Measurements from ENCODE around the gene PRRC2C. TPM values are rescaled to one million over a fixed set of nuclear protein-coding genes. Genes with fewer than 3 reads are reported as not detected.
"Not testable (repeated sequence)": the region's sequence is repeated elsewhere in the genome, so short reads cannot be mapped to it uniquely, and the experiment has no call there.

PRRC2C gene
- 100 to 1,000 TPM in 2 of 8 experiments, 10 to 100 TPM in 6; 58.2 to 146 (median 85.5) TPM for total RNA-seq

GRCh38 chr1:171485375-171486047, at the start of gene PRRC2C:
TSS of gene PRRC2C (plus strand) at chr1:171485530. CDS start at chr1:171512089, 26,559 bp downstream.
- H3K4me3 ChIP-seq: peak within 1 kb of the TSS; percentile 76 to 94 (median 85)
- WGBS, 10 experiments: 0 to 3% (median 0%) methylated on average over 5 to 32 of the region's 50 CpGs; no CpG with 5 or more reads in 4 of the 10 experiments
- H3K4me1 ChIP-seq (replicated peaks in 1 of 2): peaks cover 12 to 22% of the 10 kb centered on the region in 2 donors
- in situ Hi-C loops (cut with MboI; ENCODE audit: low pct_unique_long_range_greater_than_20kb in 2 of 9, low sequenced_read_pairs in 9 of 9, unreplicated experiment in 9 of 9): no loop called here
- peak within 1 kb of the TSS; percentile 93 to 96 for H3K27ac ChIP-seq
- ATAC-seq (replicated peaks in 6 of 8): peak; percentile 88 to 97 (median 96)

GRCh38 chr1:171438441-171438840, 46.9 kb upstream of the PRRC2C start:
- Histone ChIP-seq H3K4me3 (no peak overlapping the region), H3K4me1 (replicated peaks in 1 of 2) (no peaks in the 10 kb centered on the region), H3K27ac (no peak overlapping the region)
- WGBS, 10 experiments: 0 to 75% (median 57%) methylated on average over 2 of the region's 2 CpGs; no CpG with 5 or more reads in 4 of the 10 experiments
- ATAC-seq (replicated peaks in 6 of 8): peak in 3 of 8 experiments; percentile 79 to 91 (median 83)
- in situ Hi-C loops (cut with MboI; ENCODE audit: low pct_unique_long_range_greater_than_20kb in 2 of 9, low sequenced_read_pairs in 9 of 9, unreplicated experiment in 9 of 9): no loop called here

- H3K4me1 ChIP-seq (replicated peaks in 1 of 2); H3K4me3 ChIP-seq; ATAC-seq (replicated peaks in 6 of 8); in situ Hi-C loops (cut with MboI; ENCODE audit: low pct_unique_long_range_greater_than_20kb in 2 of 9, low sequenced_read_pairs in 9 of 9, unreplicated experiment in 9 of 9); H3K27ac ChIP-seq: not testable (repeated sequence)
- 50 to 100% (median 87%) methylated on average over 1 to 3 of the region's 3 CpGs for WGBS, 10 experiments
These were observed 45.1 kb upstream of the PRRC2C start for GRCh38 chr1:171440201-171440600.

GRCh38 chr1:171441278-171441895, 43.9 kb upstream of the PRRC2C start:
- H3K27ac ChIP-seq; in situ Hi-C loops (cut with MboI; ENCODE audit: low pct_unique_long_range_greater_than_20kb in 2 of 9, low sequenced_read_pairs in 9 of 9, unreplicated experiment in 9 of 9); H3K4me3 ChIP-seq; H3K4me1 ChIP-seq (replicated peaks in 1 of 2): not testable (repeated sequence)
- ATAC-seq (replicated peaks in 6 of 8): peak in 7 of 8 experiments; percentile 59 to 87 (median 74)
- WGBS, 10 experiments: 18 to 100% (median 85%) methylated on average over 1 to 5 of the region's 5 CpGs; no CpG with 5 or more reads in 1 of the 10 experiments

DNA sequence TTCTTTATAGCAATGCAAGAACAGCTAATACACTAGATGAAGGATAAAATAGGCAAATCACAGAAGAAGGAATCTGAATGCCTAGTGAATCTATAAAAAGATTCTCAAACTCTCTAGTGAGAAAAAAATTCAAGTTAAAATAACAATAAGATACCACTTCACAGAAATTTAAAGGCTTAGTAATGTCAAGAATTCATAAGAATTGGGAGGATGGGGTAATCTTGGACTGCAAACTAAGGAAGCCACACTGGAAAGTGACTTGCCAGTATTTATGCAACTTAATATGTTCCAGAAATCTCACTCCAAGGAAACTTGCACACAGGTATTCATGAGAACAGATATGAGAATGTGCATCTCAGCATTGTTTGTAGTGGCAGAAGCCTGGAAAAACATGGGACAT, 38.9 kb upstream of the PRRC2C start:
- no peaks in the 10 kb centered on the region for H3K4me1 ChIP-seq (replicated peaks in 1 of 2)
- no peak for ATAC-seq (replicated peaks in 6 of 8)
- no peak overlapping the region for H3K4me3 ChIP-seq
- in situ Hi-C loops (cut with MboI; ENCODE audit: low pct_unique_long_range_greater_than_20kb in 2 of 9, low sequenced_read_pairs in 9 of 9, unreplicated experiment in 9 of 9): no loop called here
- no peak overlapping the region for H3K27ac ChIP-seq

DNA sequence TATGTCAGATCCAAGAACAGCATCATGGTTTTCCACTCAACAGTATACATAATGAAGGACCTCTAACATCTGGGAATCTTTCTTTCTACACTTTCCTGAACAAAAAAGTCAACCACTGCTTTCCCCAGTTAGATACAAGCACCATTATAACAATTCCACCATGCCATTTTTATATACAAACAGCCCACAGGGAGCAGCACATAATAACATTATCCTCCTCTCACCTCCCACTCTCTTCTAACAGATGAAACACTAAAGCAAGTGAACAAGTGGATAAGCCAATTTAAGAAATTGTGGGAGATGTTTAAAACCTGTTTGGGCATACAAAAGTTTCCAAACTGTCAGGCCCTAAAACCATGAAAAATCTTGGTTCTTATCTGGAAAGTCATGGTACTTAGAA, 29.4 kb upstream of the PRRC2C start:
- ATAC-seq (replicated peaks in 6 of 8): no peak
- Histone ChIP-seq H3K4me3 (no peak overlapping the region), H3K4me1 (replicated peaks in 1 of 2) (no peaks in the 10 kb centered on the region), H3K27ac (no peak overlapping the region)
- in situ Hi-C loops (cut with MboI; ENCODE audit: low pct_unique_long_range_greater_than_20kb in 2 of 9, low sequenced_read_pairs in 9 of 9, unreplicated experiment in 9 of 9): no loop called here

GRCh38 chr1:171457412-171457811, 27.9 kb upstream of the PRRC2C start:
- in situ Hi-C loops (cut with MboI; ENCODE audit: low pct_unique_long_range_greater_than_20kb in 2 of 9, low sequenced_read_pairs in 9 of 9, unreplicated experiment in 9 of 9): no loop called here
- no peak overlapping the region for H3K4me3 ChIP-seq
- no peaks in the 10 kb centered on the region for H3K4me1 ChIP-seq (replicated peaks in 1 of 2)
- 0 to 80% (median 60%) methylated on average over 1 to 2 of the region's 2 CpGs; no CpG with 5 or more reads in 3 of the 10 experiments for WGBS, 10 experiments
- H3K27ac ChIP-seq: no peak overlapping the region
- peak in 2 of 8 experiments; percentile 15 to 42 for ATAC-seq (replicated peaks in 6 of 8)

GRCh38 chr1:171460018-171460620, 25.2 kb upstream of the PRRC2C start:
- H3K4me3 ChIP-seq: no peak overlapping the region
- no peak for ATAC-seq (replicated peaks in 6 of 8)
- in situ Hi-C loops (cut with MboI; ENCODE audit: low pct_unique_long_range_greater_than_20kb in 2 of 9, low sequenced_read_pairs in 9 of 9, unreplicated experiment in 9 of 9): no loop called here
- H3K27ac ChIP-seq: no peak overlapping the region
- H3K4me1 ChIP-seq (replicated peaks in 1 of 2): no peaks in the 10 kb centered on the region
- WGBS, 10 experiments: 8 to 88% (median 60%) methylated on average over 1 to 4 of the region's 4 CpGs

DNA sequence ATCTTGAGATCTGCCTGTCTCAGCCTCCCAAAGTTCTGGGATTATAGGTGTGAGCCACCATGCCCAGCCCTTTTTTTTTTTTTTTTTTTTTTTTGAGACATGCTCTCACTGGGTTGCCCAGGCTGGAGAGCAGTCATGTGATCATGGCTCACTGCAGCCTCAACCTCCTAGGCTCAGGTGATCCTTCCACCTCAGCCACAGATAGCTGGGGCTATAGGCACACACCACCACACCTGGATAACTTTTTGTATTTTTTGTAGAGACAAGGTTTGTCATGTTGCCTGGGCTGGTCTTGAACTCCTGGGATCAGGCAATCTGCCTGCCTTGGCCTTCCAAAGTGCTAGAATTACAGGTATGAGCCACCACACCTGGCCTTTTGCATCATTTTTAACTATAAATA, 17.7 kb upstream of the PRRC2C start:
- no peak overlapping the region for H3K27ac ChIP-seq
- in situ Hi-C loops (cut with MboI; ENCODE audit: low pct_unique_long_range_greater_than_20kb in 2 of 9, low sequenced_read_pairs in 9 of 9, unreplicated experiment in 9 of 9): no loop called here

DNA sequence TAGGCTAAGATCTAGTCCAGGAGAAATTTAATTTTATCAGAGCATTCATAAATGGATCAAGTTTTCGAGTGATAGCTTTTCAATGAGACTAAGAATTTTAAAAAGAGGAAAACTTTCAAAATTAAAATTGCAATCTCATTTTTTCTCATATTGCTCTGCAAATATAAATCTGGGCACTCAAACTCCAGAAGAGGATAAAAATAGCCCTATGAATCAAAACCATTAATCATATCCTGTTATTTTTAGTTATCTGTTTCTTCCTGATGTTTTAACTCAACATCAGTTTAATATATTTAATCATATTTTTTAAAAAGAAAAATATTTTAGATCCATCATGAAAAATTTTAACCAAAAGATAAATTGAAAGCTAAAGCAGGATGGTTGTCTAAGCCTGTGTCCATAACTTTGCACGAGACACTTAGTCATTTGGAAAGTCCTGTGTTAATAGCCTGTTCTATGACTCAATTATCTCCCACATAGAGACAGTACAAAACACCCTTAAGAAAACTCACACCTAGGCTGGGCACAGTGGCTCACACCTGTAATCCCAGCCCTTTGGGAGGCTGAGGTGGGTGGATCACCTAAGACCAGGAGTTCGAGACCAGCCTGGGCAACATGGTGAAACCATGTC, 17.1 kb upstream of the PRRC2C start:
- in situ Hi-C loops (cut with MboI; ENCODE audit: low pct_unique_long_range_greater_than_20kb in 2 of 9, low sequenced_read_pairs in 9 of 9, unreplicated experiment in 9 of 9): no loop called here
- no peak overlapping the region for H3K4me3 ChIP-seq
- ATAC-seq (replicated peaks in 6 of 8): peak in 2 of 8 experiments; percentile 22 to 42
- H3K27ac ChIP-seq: no peak overlapping the region
- WGBS, 10 experiments: 7 to 96% (median 64%) methylated on average over 2 to 3 of the region's 3 CpGs
- no peaks in the 10 kb centered on the region for H3K4me1 ChIP-seq (replicated peaks in 1 of 2)

More for the DNA sequence above, 17.7 kb upstream of the PRRC2C start:
- no peak for ATAC-seq (replicated peaks in 6 of 8)
- Histone ChIP-seq H3K4me1 (replicated peaks in 1 of 2) (no peaks in the 10 kb centered on the region), H3K4me3 (no peak overlapping the region)

- in situ Hi-C loops (cut with MboI; ENCODE audit: low pct_unique_long_range_greater_than_20kb in 2 of 9, low sequenced_read_pairs in 9 of 9, unreplicated experiment in 9 of 9): no loop called here
- H3K4me1 ChIP-seq (replicated peaks in 1 of 2): no peaks in the 10 kb centered on the region
- no peak overlapping the region for H3K4me3 ChIP-seq
- WGBS, 10 experiments: 55 to 100% (median 88%) methylated on average over 1 of the region's 1 CpG; no CpG with 5 or more reads in 1 of the 10 experiments
- ATAC-seq (replicated peaks in 6 of 8): no peak
- H3K27ac ChIP-seq: no peak overlapping the region
These were observed 14.6 kb upstream of the PRRC2C start for GRCh38 chr1:171470726-171471125.

DNA sequence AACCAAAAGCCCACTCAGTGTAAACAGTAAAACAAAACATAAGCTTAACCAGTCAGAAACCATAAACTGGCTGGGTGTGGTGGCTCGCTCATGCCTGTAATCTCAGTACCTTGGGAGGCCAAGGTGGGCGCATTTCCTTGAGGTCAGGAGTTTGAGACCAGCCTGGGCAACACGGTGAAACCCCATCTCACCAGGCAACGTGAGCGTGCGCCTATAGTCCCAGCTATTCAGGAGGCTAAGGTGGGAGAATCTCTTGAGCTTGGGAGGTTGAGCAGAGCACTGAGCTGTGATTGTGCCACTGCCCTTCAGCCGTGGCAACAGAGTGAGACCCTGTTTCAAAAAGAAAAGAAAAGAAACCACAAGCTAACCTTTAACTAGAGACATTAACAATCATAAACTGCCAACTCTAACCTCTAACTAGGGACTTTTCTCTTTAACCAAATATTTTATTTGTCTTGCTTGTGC, 13.1 kb upstream of the PRRC2C start:
- Histone ChIP-seq H3K4me1 (replicated peaks in 1 of 2) (no peaks in the 10 kb centered on the region), H3K4me3 (no peak overlapping the region), H3K27ac (no peak overlapping the region)
- 67 to 100% (median 87%) methylated on average over 1 to 7 of the region's 7 CpGs; no CpG with 5 or more reads in 2 of the 10 experiments for WGBS, 10 experiments
- no peak for ATAC-seq (replicated peaks in 6 of 8)
- in situ Hi-C loops (cut with MboI; ENCODE audit: low pct_unique_long_range_greater_than_20kb in 2 of 9, low sequenced_read_pairs in 9 of 9, unreplicated experiment in 9 of 9): no loop called here

DNA sequence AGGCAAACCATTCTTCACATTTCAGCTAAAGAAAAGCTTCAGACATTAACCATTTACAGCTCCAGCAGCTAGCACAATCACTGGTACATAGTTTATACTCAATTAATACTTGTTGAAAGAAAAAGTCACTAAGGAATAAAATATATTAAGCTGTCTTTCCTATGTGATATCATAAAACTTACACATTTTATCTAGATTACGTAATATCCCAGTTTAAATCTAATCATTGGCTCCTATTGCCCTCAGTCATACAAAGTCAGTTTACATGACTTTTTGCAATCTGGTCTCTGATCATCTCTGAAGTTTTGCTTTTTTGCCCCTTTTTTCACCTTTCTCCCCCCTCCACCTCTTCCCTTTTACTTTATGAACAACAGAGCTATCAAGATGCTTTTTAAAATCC, 8.5 kb upstream of the PRRC2C start:
- Histone ChIP-seq H3K4me1 (replicated peaks in 1 of 2) (no peaks in the 10 kb centered on the region), H3K4me3 (no peak overlapping the region), H3K27ac (no peak overlapping the region)
- ATAC-seq (replicated peaks in 6 of 8): no peak
- in situ Hi-C loops (cut with MboI; ENCODE audit: low pct_unique_long_range_greater_than_20kb in 2 of 9, low sequenced_read_pairs in 9 of 9, unreplicated experiment in 9 of 9): no loop called here
- WGBS, 10 experiments: 38 to 100% (median 100%) methylated on average over 1 of the region's 1 CpG; no CpG with 5 or more reads in 2 of the 10 experiments

Data from motor neuron (in vitro differentiated cells).